Endothelial cell of umbilical vein (primary cell): ENCODE measurements around the gene MARF1. TPM values are rescaled to one million over a fixed set of nuclear protein-coding genes. Genes with fewer than 3 reads are reported as not detected.

Experiments
- BruUV-seq: library from RNA; stranded (reverse); fragments of 400-500 nt; replicated peaks from 2 replicates; lab custom pipeline; 2021; lab: Mats Ljungman, UMichigan
- CTCF ChIA-PET: fragments of 300-600, 350-600 bp; sonication (Branson Sonifier 250); formaldehyde crosslinking; loops from one replicate; lab custom pipeline; 2021; ENCODE audit warnings: antibody characterized with exemption, inconsistent platforms; lab: Charles Lee
- POLR2A ChIA-PET: fragments of 300-600, 350-600 bp; sonication (Branson Sonifier 250); formaldehyde crosslinking; loops from one replicate; lab custom pipeline; 2021; ENCODE audit warnings: antibody characterized with exemption, inconsistent platforms; lab: Charles Lee
- DNase-seq: peaks from one replicate; pipeline ENCODE4 v3.0.0-alpha.2; 2011; ENCODE audit warnings: low read depth, low spot score
- FAIRE-seq: peaks from 2 replicates; lab custom pipeline; 2011; peaks lifted over from hg19 to GRCh38; lab: Jason Lieb, UNC
- H2AFZ ChIP-seq: 2 replicates; pipeline ENCODE4 v1.6.0; 2012; ENCODE audit warnings: low read depth, low read length, control low read depth, inconsistent platforms
- H3K27ac ChIP-seq: 2 replicates; pipeline ENCODE4 v1.5.1; 2011; ENCODE audit warnings: low read depth, mild to moderate bottlenecking, control low read depth, low read length, moderate library complexity; ENCODE audit not compliant: insufficient read depth
- H3K27me3 ChIP-seq, 2 experiments: 2 replicates each; pipeline versions ENCODE4 v1.6.0 to v1.6.1; 2011; ENCODE audit warnings: low read length in 2 of 2, mixed read lengths in 1 of 2; ENCODE audit not compliant: control insufficient read depth in 2 of 2, insufficient read depth in 2 of 2
- H3K36me3 ChIP-seq, 2 experiments: 2 replicates in 1 of 2; 3 replicates in 1 of 2; pipeline ENCODE4 v1.5.1; 2011; ENCODE audit warnings: low read length in 2 of 2, mild to moderate bottlenecking in 1 of 2, moderate library complexity in 1 of 2; ENCODE audit not compliant: control insufficient read depth in 2 of 2, insufficient read depth in 2 of 2; ENCODE audit errors: extremely low read depth in 1 of 2
- H3K4me1 ChIP-seq: 3 replicates; pipeline ENCODE4 v1.5.1; 2011; ENCODE audit warnings: mild to moderate bottlenecking, low read length; ENCODE audit not compliant: control insufficient read depth, insufficient read depth; ENCODE audit errors: extremely low read depth
- H3K4me2 ChIP-seq: 2 replicates; pipeline ENCODE4 v1.6.1; 2011; ENCODE audit warnings: low read length, control low read depth, mixed read lengths; ENCODE audit not compliant: insufficient read depth
- H3K4me3 ChIP-seq, 3 experiments: fragments of 200-600 bp in 1 of 3; sonication (generic), shearing (Covaris generic) in 1 of 3; replicated peaks in 1 of 3; 2 replicates each; pipeline ENCODE4 v1.5.1; 2011 to 2016; ENCODE audit warnings: control low read depth in 3 of 3, low read length in 3 of 3, mild to moderate bottlenecking in 2 of 3, inconsistent platforms in 1 of 3, low read depth in 1 of 3, moderate library complexity in 1 of 3; ENCODE audit not compliant: insufficient read depth in 1 of 3
- H3K79me2 ChIP-seq: 2 replicates; pipeline ENCODE4 v1.6.0; 2012; ENCODE audit warnings: low read length, inconsistent platforms; ENCODE audit not compliant: control insufficient read depth, insufficient read depth
- H3K9ac ChIP-seq: replicated peaks from 2 replicates; pipeline ENCODE3; 2011; ENCODE audit warnings: low read length, control low read depth; ENCODE audit not compliant: insufficient read depth; ENCODE audit errors: extremely low read depth
- H3K9me1 ChIP-seq: replicated peaks from 3 replicates; pipeline ENCODE4 v1.6.0; 2011; ENCODE audit warnings: mild to moderate bottlenecking, low read length; ENCODE audit not compliant: control insufficient read depth, insufficient read depth; ENCODE audit errors: extremely low read depth
- H3K9me3 ChIP-seq: replicated peaks from 2 replicates; pipeline ENCODE4 v1.5.1; 2012; ENCODE audit warnings: low read length, inconsistent platforms; ENCODE audit not compliant: control insufficient read depth, insufficient read depth
- H4K20me1 ChIP-seq: replicated peaks from 2 replicates; pipeline ENCODE3; 2011; ENCODE audit warnings: mild to moderate bottlenecking, low read length; ENCODE audit not compliant: control insufficient read depth, insufficient read depth; ENCODE audit errors: extremely low read depth
- EZH2 ChIP-seq: IDR thresholded peaks from 2 replicates; pipeline ENCODE4 v1.6.1; 2012; ENCODE audit warnings: borderline replicate concordance, low read depth, mild to moderate bottlenecking, moderate library complexity, low read length, inconsistent platforms; ENCODE audit not compliant: severe bottlenecking
- FOS ChIP-seq: IDR thresholded peaks from 2 replicates; pipeline ENCODE4 v1.6.1; 2011; ENCODE audit warnings: mild to moderate bottlenecking, low read length, moderate library complexity, borderline replicate concordance; ENCODE audit not compliant: insufficient read depth
- GATA2 ChIP-seq: IDR thresholded peaks from 2 replicates; pipeline ENCODE4 v1.7.0; 2011; ENCODE audit warnings: low read depth, mild to moderate bottlenecking, moderate library complexity, mixed read lengths, low read length; ENCODE audit not compliant: insufficient read length, insufficient read depth
- JUN ChIP-seq: IDR thresholded peaks from 2 replicates; pipeline ENCODE4 v1.6.1; 2011; ENCODE audit warnings: borderline replicate concordance, low read depth; ENCODE audit not compliant: insufficient read length, insufficient read depth
- POLR2A ChIP-seq: IDR thresholded peaks from 2 replicates; pipeline ENCODE4 v1.6.1; 2012; ENCODE audit warnings: low read depth, mild to moderate bottlenecking, control low read depth, low read length
- POLR2AphosphoS5 ChIP-seq: IDR thresholded peaks from 2 replicates; pipeline ENCODE4 v1.6.1; 2012; ENCODE audit warnings: low read depth, mild to moderate bottlenecking, control low read depth, low read length, moderate library complexity; ENCODE audit not compliant: insufficient read depth
- dilution Hi-C: fragments of 300-500 bp; cut with MboI; formaldehyde crosslinking; loops from one replicate; pipeline ENCODE4 v1.15.0; 2019; ENCODE audit warnings: low sequenced_read_pairs; ENCODE audit not compliant: extremely low pct_ligation_motif_present
- intact Hi-C: fragments of 100-400 bp; cut with micrococcal nuclease; formaldehyde crosslinking; loops from one replicate; pipeline ENCODE4 v1.10.0; 2022
- polyA plus RNA-seq, 4 experiments: library from polyadenylated mRNA; depleted of rRNA in 3 of 4; stranded (reverse) in 3 of 4; unstranded in 1 of 4; fragments of >200 nt; gene quantifications; 2 replicates each; pipeline versions ENCODE4 v1.2.1 to v1.2.3, GENCODE V29; 2011 to 2012; ENCODE audit warnings: missing spikeins in 1 of 4
- total RNA-seq: library from RNA; stranded (reverse); gene quantifications from 2 replicates; pipeline ENCODE4 v1.2.3, GENCODE V29; 2021
- TF ChIP-seq, protein P1 (sequence below): IDR thresholded peaks from 2 replicates; pipeline ENCODE4 v1.6.1; 2011; ENCODE audit not compliant: insufficient read depth, insufficient read length
- TF ChIP-seq, protein P2 (sequence below), 2 donors: IDR thresholded peaks; 1 replicate in 1 of 2; 2 replicates in 1 of 2; pipeline ENCODE4 v1.5.1; 2011; ENCODE audit warnings: low read length in 2 of 2, mild to moderate bottlenecking in 2 of 2, moderate library complexity in 2 of 2, control low read depth in 1 of 2, inconsistent platforms in 1 of 2, low read depth in 1 of 2; ENCODE audit not compliant: insufficient read depth in 1 of 2; ENCODE audit errors: extremely low read depth in 1 of 2

Gene MARF1
- total and polyA plus RNA-seq, 2 donors (not counting 3 experiments of a cell fraction or from before 2014, with no cell fraction given), result 14.6 to 58.5 TPM

DNA sequence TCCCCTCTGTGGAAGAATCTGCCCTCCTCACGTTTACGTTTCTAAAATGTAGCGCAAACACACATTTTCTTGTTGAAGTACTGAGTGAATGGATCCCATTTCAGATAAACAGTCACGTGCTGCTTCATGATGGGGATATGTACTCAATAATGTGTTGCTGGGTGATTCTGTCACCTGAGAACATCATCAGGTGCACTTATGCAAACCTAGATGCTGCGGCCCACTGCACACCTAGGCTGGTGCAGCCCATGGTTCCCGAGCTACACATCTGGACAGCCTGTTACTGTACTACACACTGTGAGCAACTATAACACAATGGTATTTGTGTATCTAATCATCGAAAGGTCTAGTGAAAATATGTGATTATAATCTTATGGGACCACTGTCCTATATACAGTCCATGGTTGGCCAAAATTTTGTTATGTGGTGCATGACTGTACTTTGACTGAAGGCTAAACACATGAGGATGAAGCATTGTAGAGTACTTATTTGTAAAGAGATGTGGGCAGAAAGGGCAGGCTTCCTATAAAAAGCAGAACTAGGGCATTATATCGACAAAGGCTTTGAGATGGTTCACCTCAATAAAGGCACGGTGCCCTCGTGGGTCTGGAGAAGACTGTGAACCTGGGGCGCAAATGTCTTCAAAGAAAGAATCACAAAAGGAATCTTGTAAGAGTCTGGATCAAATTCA is 26.3 kb downstream of the MARF1 start:
- DNase-seq, result no peak
- TF ChIP-seq JUN (no peak), FOS (no peak), POLR2AphosphoS5 (no peak), POLR2A (no peak), EZH2 (no peak), GATA2 (no peak)
- TF ChIP-seq, protein P1, sequence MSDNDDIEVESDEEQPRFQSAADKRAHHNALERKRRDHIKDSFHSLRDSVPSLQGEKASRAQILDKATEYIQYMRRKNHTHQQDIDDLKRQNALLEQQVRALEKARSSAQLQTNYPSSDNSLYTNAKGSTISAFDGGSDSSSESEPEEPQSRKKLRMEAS, result no peak
- TF ChIP-seq, protein P2, sequence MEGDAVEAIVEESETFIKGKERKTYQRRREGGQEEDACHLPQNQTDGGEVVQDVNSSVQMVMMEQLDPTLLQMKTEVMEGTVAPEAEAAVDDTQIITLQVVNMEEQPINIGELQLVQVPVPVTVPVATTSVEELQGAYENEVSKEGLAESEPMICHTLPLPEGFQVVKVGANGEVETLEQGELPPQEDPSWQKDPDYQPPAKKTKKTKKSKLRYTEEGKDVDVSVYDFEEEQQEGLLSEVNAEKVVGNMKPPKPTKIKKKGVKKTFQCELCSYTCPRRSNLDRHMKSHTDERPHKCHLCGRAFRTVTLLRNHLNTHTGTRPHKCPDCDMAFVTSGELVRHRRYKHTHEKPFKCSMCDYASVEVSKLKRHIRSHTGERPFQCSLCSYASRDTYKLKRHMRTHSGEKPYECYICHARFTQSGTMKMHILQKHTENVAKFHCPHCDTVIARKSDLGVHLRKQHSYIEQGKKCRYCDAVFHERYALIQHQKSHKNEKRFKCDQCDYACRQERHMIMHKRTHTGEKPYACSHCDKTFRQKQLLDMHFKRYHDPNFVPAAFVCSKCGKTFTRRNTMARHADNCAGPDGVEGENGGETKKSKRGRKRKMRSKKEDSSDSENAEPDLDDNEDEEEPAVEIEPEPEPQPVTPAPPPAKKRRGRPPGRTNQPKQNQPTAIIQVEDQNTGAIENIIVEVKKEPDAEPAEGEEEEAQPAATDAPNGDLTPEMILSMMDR (IDR thresholded peaks at IDR 0.05; ENCODE audit: extremely low read depth in 1 of 2, insufficient read depth in 1 of 2, low read depth in 1 of 2, low read length in 2 of 2), result no peak
- H3K9ac ChIP-seq, result no peak overlapping the region
- no peaks in the 10 kb centered on the region for H3K79me2 ChIP-seq
- no peak overlapping the region for H2AFZ ChIP-seq
- BruUV-seq, result no TSS peak
- no peaks in the 10 kb centered on the region for H4K20me1 ChIP-seq
- H3K27ac ChIP-seq, result no peak overlapping the region
- CTCF ChIA-PET, result no interaction called here
- no peaks in the 10 kb centered on the region for H3K27me3 ChIP-seq
- H3K4me1 ChIP-seq, result no peaks in the 10 kb centered on the region
- peaks cover 27 to 41% of the 10 kb centered on the region in 2 experiments for H3K36me3 ChIP-seq
- intact Hi-C loops (no loop called here), dilution Hi-C loops (no loop called here)
- H3K9me1 ChIP-seq, result no peaks in the 10 kb centered on the region
- POLR2A ChIA-PET, result no interaction called here
- H3K4me2 ChIP-seq, result no peak overlapping the region
- FAIRE-seq, result no peak
- no peak overlapping the region for H3K4me3 ChIP-seq
- no peaks in the 10 kb centered on the region for H3K9me3 ChIP-seq
